GM06990 (cell line): ENCODE data around the gene USP32.

Source experiments
- DNase-seq: peaks from one replicate; pipeline ENCODE4 v3.0.0-alpha.2; 2011; ENCODE audit not compliant: insufficient read length; ENCODE audit errors: extremely low read depth
- H3K27me3 ChIP-seq: replicated peaks from 2 replicates; pipeline ENCODE4 v1.6.0; 2011; ENCODE audit warnings: low read length; ENCODE audit not compliant: control insufficient read depth, insufficient read depth
- H3K36me3 ChIP-seq: 2 replicates; pipeline ENCODE4 v1.5.1; 2011; ENCODE audit warnings: low read length; ENCODE audit not compliant: control insufficient read depth, insufficient read depth
- H3K4me3 ChIP-seq: replicated peaks from 2 replicates; pipeline ENCODE4 v1.5.1; 2011; ENCODE audit warnings: low read depth, mild to moderate bottlenecking, control low read depth, low read length
- TF ChIP-seq, protein P1 (sequence below): IDR thresholded peaks from 2 replicates; pipeline ENCODE4 v1.5.1; 2011; ENCODE audit warnings: low read length, control low read depth, mild to moderate bottlenecking, inconsistent platforms; ENCODE audit not compliant: insufficient read depth, poor library complexity, severe bottlenecking

The USP32 gene

GRCh38 chr17:60403523-60403810 is 11.5 kb upstream of the USP32 start:
- DNase-seq: no peak
- no peaks in the 10 kb centered on the region for H3K36me3 ChIP-seq
- TF ChIP-seq, protein P1, sequence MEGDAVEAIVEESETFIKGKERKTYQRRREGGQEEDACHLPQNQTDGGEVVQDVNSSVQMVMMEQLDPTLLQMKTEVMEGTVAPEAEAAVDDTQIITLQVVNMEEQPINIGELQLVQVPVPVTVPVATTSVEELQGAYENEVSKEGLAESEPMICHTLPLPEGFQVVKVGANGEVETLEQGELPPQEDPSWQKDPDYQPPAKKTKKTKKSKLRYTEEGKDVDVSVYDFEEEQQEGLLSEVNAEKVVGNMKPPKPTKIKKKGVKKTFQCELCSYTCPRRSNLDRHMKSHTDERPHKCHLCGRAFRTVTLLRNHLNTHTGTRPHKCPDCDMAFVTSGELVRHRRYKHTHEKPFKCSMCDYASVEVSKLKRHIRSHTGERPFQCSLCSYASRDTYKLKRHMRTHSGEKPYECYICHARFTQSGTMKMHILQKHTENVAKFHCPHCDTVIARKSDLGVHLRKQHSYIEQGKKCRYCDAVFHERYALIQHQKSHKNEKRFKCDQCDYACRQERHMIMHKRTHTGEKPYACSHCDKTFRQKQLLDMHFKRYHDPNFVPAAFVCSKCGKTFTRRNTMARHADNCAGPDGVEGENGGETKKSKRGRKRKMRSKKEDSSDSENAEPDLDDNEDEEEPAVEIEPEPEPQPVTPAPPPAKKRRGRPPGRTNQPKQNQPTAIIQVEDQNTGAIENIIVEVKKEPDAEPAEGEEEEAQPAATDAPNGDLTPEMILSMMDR: no peak
- H3K4me3 ChIP-seq: no peak overlapping the region
- no peaks in the 10 kb centered on the region for H3K27me3 ChIP-seq

DNA sequence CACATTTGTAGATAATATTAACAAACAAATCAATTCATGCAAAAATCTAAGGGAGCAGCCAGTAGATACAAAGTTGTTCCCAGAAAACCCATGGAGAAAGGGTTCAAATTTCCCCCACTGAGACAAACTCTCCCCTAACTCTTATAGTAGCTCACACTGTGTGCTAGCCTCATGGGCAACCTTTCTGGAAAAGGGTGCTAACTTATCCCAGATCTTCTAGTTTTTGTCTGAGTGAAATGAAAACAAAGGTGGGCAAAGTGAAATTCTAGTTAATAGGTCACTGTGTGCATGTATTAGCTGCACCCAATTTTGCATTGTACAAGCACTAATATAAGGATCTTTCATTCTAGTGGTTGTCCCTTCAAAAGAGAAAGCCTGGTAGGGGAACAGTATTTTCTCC is 9.9 kb upstream of the USP32 start:
- H3K4me3 ChIP-seq: no peak overlapping the region
- TF ChIP-seq, protein P1: no peak
- no peaks in the 10 kb centered on the region for H3K36me3 ChIP-seq
- no peaks in the 10 kb centered on the region for H3K27me3 ChIP-seq
- no peak for DNase-seq

GRCh38 chr17:60398227-60398959 is 6.5 kb upstream of the USP32 start:
- peak; percentile 58 for DNase-seq
- no peaks in the 10 kb centered on the region for H3K27me3 ChIP-seq
- H3K4me3 ChIP-seq: no peak overlapping the region
- no peaks in the 10 kb centered on the region for H3K36me3 ChIP-seq
- TF ChIP-seq, protein P1: no peak

DNA sequence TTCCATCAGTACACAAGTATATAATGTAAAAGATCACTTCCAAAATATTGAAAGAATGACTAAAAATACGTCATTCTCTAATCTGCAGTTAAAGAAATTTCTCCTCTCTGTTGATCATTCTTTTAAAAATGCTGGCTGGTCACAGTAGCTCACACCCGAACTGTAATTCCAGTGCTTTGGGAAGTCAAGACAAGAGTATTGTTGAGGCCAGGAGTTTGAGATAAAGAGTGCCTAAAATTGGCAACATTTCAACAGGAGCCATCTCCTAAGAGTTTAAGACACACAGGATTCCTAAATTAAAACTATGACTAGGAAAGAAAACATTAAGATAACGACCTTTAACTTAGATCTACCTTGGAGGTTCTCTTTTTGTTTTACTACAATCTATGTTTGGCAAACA is 4.5 kb upstream of the USP32 start:
- TF ChIP-seq, protein P1: no peak
- Histone ChIP-seq H3K36me3 (no peaks in the 10 kb centered on the region), H3K27me3 (no peaks in the 10 kb centered on the region), H3K4me3 (no peak overlapping the region)
- no peak for DNase-seq

DNA sequence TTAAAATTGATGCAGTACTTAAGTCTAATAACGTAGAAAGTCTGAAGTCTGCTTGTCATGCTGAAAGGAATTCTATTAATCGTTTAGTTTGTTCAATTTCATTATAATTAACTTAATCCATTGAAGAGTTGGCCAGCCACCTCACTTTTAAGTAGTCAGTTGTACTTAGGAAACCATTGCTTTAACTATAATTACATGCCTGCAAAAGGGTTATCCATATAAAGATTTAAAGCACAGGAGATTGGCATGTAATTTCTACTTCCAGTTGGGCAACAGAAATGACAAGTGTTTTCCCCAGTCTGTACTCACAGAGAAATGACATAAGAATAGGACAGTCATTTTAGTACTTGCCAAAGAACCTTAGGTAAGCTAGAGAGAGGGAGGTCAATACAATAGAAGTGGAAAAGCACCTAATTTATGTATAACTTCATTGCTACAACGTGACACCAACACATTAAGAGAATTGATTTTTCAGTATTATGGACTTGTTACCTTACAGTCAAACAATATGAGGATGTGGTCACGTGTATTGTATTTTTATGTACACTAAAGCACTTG is 3.7 kb upstream of the USP32 start:
- TF ChIP-seq, protein P1: no peak
- Histone ChIP-seq H3K27me3 (no peaks in the 10 kb centered on the region), H3K36me3 (no peaks in the 10 kb centered on the region), H3K4me3 (no peak overlapping the region)
- DNase-seq: peak; percentile 39
